Loucy (cell line): ENCODE measurements around the gene KLF15.

Source experiments
- CTCF ChIP-seq: fragments of 200-600 bp; sonication (generic); conservative IDR thresholded peaks from 2 replicates; pipeline ENCODE4 v1.5.1; 2014; ENCODE audit warnings: mild to moderate bottlenecking, antibody characterized with exemption, low read length
- EZH2phosphoT487 ChIP-seq: fragments of 200-600 bp; IDR thresholded peaks from 2 replicates; pipeline ENCODE4 v1.6.1; 2018; ENCODE audit warnings: antibody characterized with exemption, mild to moderate bottlenecking, moderate library complexity, borderline replicate concordance

- TF ChIP-seq CTCF = no peak
- no peak for TF ChIP-seq EZH2phosphoT487
Measured at GRCh38 chr3:126390201-126390600, 33.0 kb upstream of the KLF15 start.
